SU-DHL-6 (cell line): ENCODE results near the gene EBF3.

Experiments used
- H2AFZ ChIP-seq: fragments of 200-600 bp; sonication (generic); 2 replicates; pipeline ENCODE4 v1.6.1; 2014; ENCODE audit warnings: low read depth, mild to moderate bottlenecking, moderate library complexity, mixed read lengths, antibody characterized with exemption, low read length; ENCODE audit not compliant: severe bottlenecking
- H3F3A ChIP-seq: fragments of 200-600 bp; shearing (Covaris generic); 2 replicates; pipeline ENCODE4 v1.6.0; 2016; ENCODE audit warnings: antibody characterized with exemption, mild to moderate bottlenecking; ENCODE audit not compliant: insufficient read depth
- H3K27ac ChIP-seq: fragments of 200-600 bp; sonication (generic); 2 replicates; pipeline ENCODE4 v1.5.1; 2016; ENCODE audit warnings: low read depth, mild to moderate bottlenecking, low read length, moderate library complexity, mixed read lengths
- H3K27me3 ChIP-seq: fragments of 200-600 bp; sonication (generic), shearing (Covaris generic); 2 replicates; pipeline ENCODE4 v1.6.0; 2014; ENCODE audit warnings: mild to moderate bottlenecking, low read length
- H3K36me3 ChIP-seq: fragments of 200-600 bp; sonication (generic); 2 replicates; pipeline ENCODE4 v1.6.1; 2014; ENCODE audit warnings: mild to moderate bottlenecking, low read length, mixed read lengths
- H3K4me2 ChIP-seq: fragments of 300-600, 200-600 bp; shearing (Covaris generic), sonication (generic); 2 replicates; pipeline ENCODE4 v1.6.0; 2014; ENCODE audit warnings: low read length, low read depth, mild to moderate bottlenecking; ENCODE audit not compliant: poor library complexity, severe bottlenecking
- H3K4me3 ChIP-seq: fragments of 200-600 bp; sonication (generic); 2 replicates; pipeline ENCODE4 v1.5.1; 2014; ENCODE audit warnings: antibody characterized with exemption, low read length, mild to moderate bottlenecking, mixed read lengths; ENCODE audit not compliant: insufficient read depth, poor library complexity, severe bottlenecking
- H3K79me2 ChIP-seq: fragments of 200-600 bp; sonication (generic); 2 replicates; pipeline ENCODE4 v1.6.1; 2014; ENCODE audit warnings: mild to moderate bottlenecking, low read length, moderate library complexity; ENCODE audit not compliant: insufficient read depth
- H3K9ac ChIP-seq: fragments of 200-600 bp; sonication (generic); 2 replicates; pipeline ENCODE4 v1.7.0; 2014; ENCODE audit warnings: mild to moderate bottlenecking, low read length
- H3K9me2 ChIP-seq: fragments of 200-600 bp; sonication (generic); replicated peaks from 2 replicates; pipeline ENCODE4 v1.6.1; 2014; ENCODE audit warnings: low read length; ENCODE audit not compliant: insufficient read depth
- H3K9me3 ChIP-seq: fragments of 200-600 bp; sonication (generic); 2 replicates; pipeline ENCODE4 v1.6.1; 2014; ENCODE audit warnings: low read length, mixed read lengths; ENCODE audit not compliant: insufficient read depth
- H4K20me1 ChIP-seq: fragments of 200-600 bp; sonication (generic); 2 replicates; pipeline ENCODE4 v1.6.1; 2014; ENCODE audit warnings: low read depth, mild to moderate bottlenecking, antibody characterized with exemption, low read length, moderate library complexity, mixed read lengths
- EZH2phosphoT487 ChIP-seq: fragments of 200-600 bp; sonication (generic), shearing (Covaris generic); conservative IDR thresholded peaks from 2 replicates; pipeline ENCODE4 v1.6.1; 2018; ENCODE audit warnings: mild to moderate bottlenecking, antibody characterized with exemption, low read length, moderate library complexity, mixed read lengths
- TF ChIP-seq, protein P1 (sequence below): fragments of 200-600 bp; sonication (generic); IDR thresholded peaks from one replicate; pipeline ENCODE4 v1.5.1; 2017; ENCODE audit warnings: antibody characterized with exemption, mild to moderate bottlenecking, low read length, moderate library complexity; ENCODE audit not compliant: insufficient read depth, poor library complexity, severe bottlenecking

Gene EBF3

DNA sequence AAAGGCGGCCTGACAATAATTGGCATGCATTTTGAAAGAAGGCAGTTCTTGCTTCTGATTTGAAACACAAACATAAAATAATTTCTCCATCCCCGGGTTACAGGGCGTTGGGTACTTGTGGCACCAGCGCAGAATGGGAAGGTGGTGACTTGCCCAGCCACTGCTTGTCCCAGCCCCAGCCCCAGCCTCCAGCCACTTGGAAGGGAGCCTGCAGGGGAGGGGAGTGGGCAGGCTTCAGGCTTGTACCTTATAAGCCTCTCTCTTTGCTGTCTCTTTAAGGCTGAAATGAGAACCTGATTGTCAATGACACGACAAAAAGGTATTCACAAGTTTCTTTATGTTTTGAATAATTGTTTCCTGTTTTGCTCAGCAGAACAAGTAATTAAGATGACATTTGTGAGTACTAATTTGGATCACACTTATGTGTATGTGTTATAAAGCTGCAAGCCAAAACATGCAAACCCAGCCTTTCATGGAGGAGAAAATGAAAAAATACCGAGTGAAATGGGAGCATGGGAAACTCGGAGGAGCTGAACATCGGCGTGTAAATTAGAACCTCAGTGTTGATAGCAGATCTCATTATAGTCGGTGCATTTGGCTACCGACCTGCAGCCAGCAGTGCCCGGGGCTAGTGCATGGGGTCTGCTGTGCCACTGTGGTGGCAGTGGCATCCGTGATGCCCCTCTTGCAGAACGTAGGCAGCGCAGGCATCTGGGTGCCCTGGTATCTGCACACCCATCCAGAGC, 129.9 kb downstream of the EBF3 start:
- no peak for TF ChIP-seq EZH2phosphoT487
- Histone ChIP-seq H3K9me2 (no peaks in the 10 kb centered on the region), H3K4me3 (no peak overlapping the region), H2AFZ (no peak overlapping the region), H3K9ac (no peak overlapping the region), H3K79me2 (no peaks in the 10 kb centered on the region), H3K27me3 (no peaks in the 10 kb centered on the region), H3K27ac (no peak overlapping the region), H3K9me3 (no peaks in the 10 kb centered on the region), H3K36me3 (no peaks in the 10 kb centered on the region), H3K4me2 (no peak overlapping the region), H4K20me1 (no peaks in the 10 kb centered on the region), H3F3A (no peaks in the 10 kb centered on the region)

DNA sequence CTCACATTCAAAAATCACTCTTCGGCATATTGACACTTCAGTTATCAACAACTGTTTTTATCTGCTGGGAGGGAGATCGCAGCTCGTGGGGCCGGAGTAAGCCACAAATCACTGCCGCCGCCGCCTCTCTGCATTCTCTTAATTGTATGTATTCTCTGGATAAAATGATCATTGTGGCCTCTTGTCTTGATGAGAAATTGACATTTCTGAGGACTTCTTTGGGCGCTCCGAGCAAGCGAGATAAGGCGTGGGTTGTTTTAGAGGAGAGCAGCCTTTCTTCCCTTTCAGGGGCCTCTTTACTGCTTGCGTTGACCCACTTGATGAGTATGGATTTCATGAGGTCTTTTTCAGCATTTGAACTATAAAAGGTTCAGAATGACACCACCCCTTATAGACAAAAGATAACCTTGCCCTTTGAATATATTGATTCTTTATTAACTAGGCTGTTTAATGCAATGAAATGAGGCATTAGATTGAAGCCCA, 130.6 kb downstream of the EBF3 start:
- H3K9me2 ChIP-seq = no peaks in the 10 kb centered on the region
- no peak overlapping the region for H2AFZ ChIP-seq
- no peaks in the 10 kb centered on the region for H3K79me2 ChIP-seq
- H3F3A ChIP-seq = no peaks in the 10 kb centered on the region
- no peaks in the 10 kb centered on the region for H3K27me3 ChIP-seq
- TF ChIP-seq EZH2phosphoT487 = no peak
- TF ChIP-seq, protein P1, sequence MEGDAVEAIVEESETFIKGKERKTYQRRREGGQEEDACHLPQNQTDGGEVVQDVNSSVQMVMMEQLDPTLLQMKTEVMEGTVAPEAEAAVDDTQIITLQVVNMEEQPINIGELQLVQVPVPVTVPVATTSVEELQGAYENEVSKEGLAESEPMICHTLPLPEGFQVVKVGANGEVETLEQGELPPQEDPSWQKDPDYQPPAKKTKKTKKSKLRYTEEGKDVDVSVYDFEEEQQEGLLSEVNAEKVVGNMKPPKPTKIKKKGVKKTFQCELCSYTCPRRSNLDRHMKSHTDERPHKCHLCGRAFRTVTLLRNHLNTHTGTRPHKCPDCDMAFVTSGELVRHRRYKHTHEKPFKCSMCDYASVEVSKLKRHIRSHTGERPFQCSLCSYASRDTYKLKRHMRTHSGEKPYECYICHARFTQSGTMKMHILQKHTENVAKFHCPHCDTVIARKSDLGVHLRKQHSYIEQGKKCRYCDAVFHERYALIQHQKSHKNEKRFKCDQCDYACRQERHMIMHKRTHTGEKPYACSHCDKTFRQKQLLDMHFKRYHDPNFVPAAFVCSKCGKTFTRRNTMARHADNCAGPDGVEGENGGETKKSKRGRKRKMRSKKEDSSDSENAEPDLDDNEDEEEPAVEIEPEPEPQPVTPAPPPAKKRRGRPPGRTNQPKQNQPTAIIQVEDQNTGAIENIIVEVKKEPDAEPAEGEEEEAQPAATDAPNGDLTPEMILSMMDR = no peak
- H3K4me2 ChIP-seq = no peak overlapping the region
- H4K20me1 ChIP-seq = no peaks in the 10 kb centered on the region
- H3K9ac ChIP-seq = no peak overlapping the region
- H3K27ac ChIP-seq = no peak overlapping the region
- H3K9me3 ChIP-seq = no peaks in the 10 kb centered on the region
- no peaks in the 10 kb centered on the region for H3K36me3 ChIP-seq
- no peak overlapping the region for H3K4me3 ChIP-seq

DNA sequence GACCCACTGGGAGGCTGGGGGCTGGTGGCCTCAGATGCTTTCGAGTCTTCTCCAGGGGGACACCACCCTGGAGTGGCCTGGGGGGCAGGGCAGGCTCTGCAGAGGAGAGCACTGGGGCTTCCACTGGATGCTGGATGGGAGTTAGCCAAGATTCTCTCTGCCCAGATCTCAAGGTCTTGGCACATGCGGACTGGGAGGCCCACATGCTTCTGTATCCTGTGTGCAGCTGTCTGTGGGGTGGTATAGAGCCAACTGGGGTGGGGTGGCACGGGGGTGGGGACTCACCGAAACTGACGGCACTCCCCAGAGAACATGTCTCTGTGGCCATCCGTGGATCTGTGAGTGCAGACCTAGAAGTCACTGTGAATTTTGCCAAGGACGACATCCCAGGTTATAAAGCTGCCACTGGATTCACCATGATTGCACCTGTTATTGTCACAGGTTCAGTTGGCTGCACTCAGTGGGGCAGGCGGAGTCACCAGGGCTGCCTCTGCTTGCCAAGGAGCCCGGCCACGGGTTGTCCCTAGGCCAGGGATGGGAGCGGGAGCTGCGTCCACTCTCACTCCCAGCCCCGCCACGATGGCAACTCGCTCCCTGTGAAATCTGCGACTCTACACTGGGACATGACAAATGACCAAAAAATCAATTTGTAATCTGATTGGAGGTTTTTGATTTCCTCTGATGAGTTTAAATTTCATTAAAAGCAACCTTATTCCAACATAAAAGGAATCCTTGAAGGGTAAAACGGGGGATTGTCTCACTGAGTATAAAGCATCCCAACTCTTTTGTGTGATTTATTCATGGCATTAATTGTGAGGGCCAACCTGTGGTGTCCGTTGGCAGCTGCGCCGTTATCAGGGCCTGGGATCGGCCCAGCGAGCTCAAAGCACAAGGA, 131.3 kb downstream of the EBF3 start:
- H3K4me2 ChIP-seq = no peak overlapping the region
- no peaks in the 10 kb centered on the region for H3K27me3 ChIP-seq
- no peaks in the 10 kb centered on the region for H3K36me3 ChIP-seq
- H3K27ac ChIP-seq = no peak overlapping the region
- no peaks in the 10 kb centered on the region for H4K20me1 ChIP-seq
- TF ChIP-seq, protein P1 = no peak
- TF ChIP-seq EZH2phosphoT487 = no peak
- no peak overlapping the region for H3K4me3 ChIP-seq
- H3K9ac ChIP-seq = no peak overlapping the region
- H2AFZ ChIP-seq = no peak overlapping the region
- H3F3A ChIP-seq = no peaks in the 10 kb centered on the region
- no peaks in the 10 kb centered on the region for H3K9me2 ChIP-seq
- no peaks in the 10 kb centered on the region for H3K9me3 ChIP-seq
- no peaks in the 10 kb centered on the region for H3K79me2 ChIP-seq
